Neural cell (in vitro differentiated cells): ENCODE data around the gene LRRC52.

ENCODE experiments used
- EP300 ChIP-seq: fragments of 450-650 bp; conservative IDR thresholded peaks from 2 replicates; pipeline ENCODE4 v1.6.1; 2014; ENCODE audit warnings: antibody characterized with exemption, mild to moderate bottlenecking, moderate library complexity; ENCODE audit not compliant: poor library complexity, severe bottlenecking
- EZH2 ChIP-seq: fragments of 200-600, 300-800 bp; shearing (Covaris generic), sonication (generic); IDR thresholded peaks from 2 replicates; pipeline ENCODE4 v1.6.1; 2014; ENCODE audit warnings: antibody characterized with exemption, low read length, borderline replicate concordance, mild to moderate bottlenecking; ENCODE audit not compliant: insufficient read depth, poor library complexity, severe bottlenecking
- POLR2AphosphoS5 ChIP-seq: IDR thresholded peaks from 2 replicates; pipeline ENCODE4 v1.6.1; 2012
- RAD21 ChIP-seq: fragments of 450-650 bp; conservative IDR thresholded peaks from 2 replicates; pipeline ENCODE4 v1.6.1; 2014; ENCODE audit warnings: antibody characterized with exemption, mild to moderate bottlenecking, moderate library complexity
- TAF1 ChIP-seq: IDR thresholded peaks from 2 replicates; pipeline ENCODE4 v1.6.1; 2012; ENCODE audit warnings: low read depth
- TF ChIP-seq, protein P1 (sequence below): fragments of 450-650 bp; IDR thresholded peaks from 2 replicates; pipeline ENCODE4 v1.5.1; 2014; ENCODE audit warnings: antibody characterized with exemption, mild to moderate bottlenecking, moderate library complexity; ENCODE audit not compliant: poor library complexity, severe bottlenecking
- TF ChIP-seq, protein P2 (sequence below): IDR thresholded peaks from 2 replicates; pipeline ENCODE4 v1.6.1; 2012; ENCODE audit warnings: borderline replicate concordance

DNA sequence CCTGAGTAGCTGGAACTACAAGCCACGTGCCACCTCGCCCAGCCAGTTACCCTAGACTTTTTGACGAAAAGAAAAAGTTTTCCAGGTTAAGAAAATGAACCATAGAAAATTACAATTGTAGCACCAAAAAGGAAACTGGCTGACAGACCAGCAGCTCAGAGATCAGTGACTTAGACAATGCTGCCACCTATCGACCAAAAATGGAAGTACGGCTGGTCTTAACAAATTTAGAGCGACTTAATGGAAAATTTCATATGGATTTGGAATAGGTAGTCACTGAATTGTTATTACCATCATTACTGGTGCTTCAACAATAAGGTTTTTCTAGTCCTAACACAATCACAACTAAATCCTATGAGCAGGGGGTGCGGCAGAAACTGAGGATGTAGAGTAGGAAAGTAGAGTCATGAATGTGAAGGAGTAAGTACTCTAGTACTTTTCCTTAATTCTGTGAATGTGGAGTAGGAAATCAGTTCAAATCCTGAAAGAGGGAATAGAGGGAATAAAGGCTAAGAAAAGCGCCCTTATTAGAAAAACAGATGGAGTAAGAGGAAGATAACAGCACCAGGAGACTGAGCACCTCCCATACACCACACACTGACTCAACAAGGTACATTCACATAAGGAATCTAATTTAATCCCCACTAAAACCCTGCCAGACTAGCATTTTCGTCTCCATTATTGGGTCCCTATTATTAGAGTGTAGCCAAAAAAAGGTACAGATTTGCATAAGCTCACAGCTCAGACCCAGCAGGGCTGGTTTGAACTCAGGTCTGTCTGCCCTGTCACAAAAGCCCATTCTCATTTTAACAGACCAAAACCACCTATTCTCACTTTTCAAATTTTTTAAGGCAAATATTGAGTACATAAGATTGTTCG is 49.4 kb downstream of the LRRC52 start:
- TF ChIP-seq, protein P1, sequence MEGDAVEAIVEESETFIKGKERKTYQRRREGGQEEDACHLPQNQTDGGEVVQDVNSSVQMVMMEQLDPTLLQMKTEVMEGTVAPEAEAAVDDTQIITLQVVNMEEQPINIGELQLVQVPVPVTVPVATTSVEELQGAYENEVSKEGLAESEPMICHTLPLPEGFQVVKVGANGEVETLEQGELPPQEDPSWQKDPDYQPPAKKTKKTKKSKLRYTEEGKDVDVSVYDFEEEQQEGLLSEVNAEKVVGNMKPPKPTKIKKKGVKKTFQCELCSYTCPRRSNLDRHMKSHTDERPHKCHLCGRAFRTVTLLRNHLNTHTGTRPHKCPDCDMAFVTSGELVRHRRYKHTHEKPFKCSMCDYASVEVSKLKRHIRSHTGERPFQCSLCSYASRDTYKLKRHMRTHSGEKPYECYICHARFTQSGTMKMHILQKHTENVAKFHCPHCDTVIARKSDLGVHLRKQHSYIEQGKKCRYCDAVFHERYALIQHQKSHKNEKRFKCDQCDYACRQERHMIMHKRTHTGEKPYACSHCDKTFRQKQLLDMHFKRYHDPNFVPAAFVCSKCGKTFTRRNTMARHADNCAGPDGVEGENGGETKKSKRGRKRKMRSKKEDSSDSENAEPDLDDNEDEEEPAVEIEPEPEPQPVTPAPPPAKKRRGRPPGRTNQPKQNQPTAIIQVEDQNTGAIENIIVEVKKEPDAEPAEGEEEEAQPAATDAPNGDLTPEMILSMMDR: peak; percentile 96
- no peak for TF ChIP-seq TAF1
- TF ChIP-seq EZH2: no peak
- TF ChIP-seq, protein P2, sequence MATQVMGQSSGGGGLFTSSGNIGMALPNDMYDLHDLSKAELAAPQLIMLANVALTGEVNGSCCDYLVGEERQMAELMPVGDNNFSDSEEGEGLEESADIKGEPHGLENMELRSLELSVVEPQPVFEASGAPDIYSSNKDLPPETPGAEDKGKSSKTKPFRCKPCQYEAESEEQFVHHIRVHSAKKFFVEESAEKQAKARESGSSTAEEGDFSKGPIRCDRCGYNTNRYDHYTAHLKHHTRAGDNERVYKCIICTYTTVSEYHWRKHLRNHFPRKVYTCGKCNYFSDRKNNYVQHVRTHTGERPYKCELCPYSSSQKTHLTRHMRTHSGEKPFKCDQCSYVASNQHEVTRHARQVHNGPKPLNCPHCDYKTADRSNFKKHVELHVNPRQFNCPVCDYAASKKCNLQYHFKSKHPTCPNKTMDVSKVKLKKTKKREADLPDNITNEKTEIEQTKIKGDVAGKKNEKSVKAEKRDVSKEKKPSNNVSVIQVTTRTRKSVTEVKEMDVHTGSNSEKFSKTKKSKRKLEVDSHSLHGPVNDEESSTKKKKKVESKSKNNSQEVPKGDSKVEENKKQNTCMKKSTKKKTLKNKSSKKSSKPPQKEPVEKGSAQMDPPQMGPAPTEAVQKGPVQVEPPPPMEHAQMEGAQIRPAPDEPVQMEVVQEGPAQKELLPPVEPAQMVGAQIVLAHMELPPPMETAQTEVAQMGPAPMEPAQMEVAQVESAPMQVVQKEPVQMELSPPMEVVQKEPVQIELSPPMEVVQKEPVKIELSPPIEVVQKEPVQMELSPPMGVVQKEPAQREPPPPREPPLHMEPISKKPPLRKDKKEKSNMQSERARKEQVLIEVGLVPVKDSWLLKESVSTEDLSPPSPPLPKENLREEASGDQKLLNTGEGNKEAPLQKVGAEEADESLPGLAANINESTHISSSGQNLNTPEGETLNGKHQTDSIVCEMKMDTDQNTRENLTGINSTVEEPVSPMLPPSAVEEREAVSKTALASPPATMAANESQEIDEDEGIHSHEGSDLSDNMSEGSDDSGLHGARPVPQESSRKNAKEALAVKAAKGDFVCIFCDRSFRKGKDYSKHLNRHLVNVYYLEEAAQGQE: no peak
- TF ChIP-seq POLR2AphosphoS5: no peak
- no peak for TF ChIP-seq EP300
- TF ChIP-seq RAD21: peak; percentile 98
